Measurements from ENCODE around the gene PDK2.

Gene PDK2

DNA sequence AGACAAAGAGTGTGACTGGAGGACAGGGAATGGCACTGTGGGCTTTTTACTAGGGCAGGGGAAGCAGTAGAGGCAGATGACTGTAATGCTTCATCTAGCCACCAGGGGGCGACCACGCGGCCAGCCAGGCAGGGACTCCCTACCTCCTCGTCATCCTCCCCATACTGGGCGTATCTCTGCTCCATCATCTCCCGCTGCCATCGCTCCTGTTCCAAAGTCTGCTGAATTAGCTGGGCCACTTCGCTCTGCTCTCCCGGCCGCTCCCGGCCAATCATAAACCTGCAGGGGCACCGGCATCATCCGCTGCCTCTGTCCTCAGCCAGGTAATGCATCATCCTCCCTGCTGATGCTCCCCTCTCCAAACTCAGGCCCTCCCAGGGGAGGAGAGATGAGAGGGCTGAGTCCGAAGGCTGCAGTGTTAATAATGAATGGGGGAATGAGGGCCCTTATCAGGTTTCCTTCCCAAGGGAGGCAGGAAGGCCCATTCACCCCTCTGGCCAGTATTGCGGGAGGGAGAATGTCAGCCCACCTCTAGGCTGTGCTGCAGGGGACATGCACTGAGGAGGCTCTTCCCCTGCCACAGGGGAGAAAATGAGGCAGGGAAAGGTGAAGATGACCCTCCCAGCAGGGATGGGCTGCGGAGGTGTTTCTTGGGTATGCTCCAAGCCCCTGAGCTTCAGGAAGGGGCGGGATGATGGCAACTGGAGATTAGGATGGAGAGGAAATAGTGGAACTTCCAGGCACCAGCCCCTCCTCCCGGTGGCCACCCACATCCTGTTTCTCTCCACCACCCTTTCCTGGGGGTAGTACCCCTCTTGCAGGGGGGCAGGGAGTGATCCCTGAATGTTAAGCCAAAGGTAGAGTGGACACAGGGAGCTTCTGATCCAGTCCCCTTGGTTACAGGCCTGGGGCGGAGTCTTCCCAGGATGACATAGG lies 45.1 kb downstream of the PDK2 start:
- no peak for DNase-seq

DNA sequence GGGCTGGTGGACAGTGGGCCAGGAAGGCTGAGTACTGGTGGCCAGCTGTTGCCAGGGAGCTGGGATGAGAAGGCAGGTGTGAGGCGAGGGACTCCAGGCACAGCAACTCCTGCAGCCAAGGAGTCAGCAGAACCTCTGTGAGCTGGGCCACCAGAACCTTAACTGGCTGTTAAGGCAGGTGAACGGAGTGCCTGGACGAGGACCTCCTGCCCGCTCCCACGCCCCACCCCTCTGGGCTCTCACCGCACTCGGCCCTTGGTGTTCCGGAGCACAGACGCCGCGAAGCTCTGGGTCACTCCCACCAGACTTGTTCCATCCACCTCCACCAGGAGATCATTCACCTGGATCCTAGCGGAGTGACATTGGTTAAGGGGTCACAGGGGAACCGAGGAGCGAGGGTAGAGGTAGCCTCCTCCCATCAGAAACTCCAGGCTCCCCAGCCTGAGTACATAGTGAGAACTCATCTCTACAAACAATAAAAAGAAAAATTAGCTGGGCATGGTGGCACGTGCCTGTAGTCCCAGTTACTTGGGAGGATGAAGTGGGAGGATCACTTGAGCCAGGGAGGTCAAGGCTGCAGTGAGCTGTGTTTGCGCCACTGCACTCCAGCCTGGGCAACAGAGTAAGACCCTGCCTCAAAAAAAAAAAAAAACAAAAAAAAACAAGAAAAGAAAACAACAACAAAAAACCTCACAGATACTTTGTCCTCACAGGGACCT lies 46.0 kb downstream of the PDK2 start:
- DNase-seq = no peak

DNA sequence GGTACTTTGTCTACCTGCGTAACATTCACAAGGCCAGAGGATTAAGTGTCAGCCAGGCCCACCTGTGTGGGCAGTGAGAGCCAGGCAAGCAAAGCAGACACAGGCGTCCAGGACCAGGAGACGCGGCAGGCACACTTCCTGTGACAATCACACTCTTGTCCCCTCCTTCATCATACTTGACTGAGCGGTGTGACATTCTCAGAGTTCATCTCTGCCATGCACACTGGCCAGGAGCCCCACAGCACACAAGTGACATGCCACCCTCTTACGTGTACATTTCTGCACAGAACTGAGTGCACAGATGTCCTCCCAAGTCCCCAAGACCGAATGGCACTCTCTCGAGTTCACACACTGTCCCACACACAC lies 46.6 kb downstream of the PDK2 start:
- DNase-seq = no peak

DNA sequence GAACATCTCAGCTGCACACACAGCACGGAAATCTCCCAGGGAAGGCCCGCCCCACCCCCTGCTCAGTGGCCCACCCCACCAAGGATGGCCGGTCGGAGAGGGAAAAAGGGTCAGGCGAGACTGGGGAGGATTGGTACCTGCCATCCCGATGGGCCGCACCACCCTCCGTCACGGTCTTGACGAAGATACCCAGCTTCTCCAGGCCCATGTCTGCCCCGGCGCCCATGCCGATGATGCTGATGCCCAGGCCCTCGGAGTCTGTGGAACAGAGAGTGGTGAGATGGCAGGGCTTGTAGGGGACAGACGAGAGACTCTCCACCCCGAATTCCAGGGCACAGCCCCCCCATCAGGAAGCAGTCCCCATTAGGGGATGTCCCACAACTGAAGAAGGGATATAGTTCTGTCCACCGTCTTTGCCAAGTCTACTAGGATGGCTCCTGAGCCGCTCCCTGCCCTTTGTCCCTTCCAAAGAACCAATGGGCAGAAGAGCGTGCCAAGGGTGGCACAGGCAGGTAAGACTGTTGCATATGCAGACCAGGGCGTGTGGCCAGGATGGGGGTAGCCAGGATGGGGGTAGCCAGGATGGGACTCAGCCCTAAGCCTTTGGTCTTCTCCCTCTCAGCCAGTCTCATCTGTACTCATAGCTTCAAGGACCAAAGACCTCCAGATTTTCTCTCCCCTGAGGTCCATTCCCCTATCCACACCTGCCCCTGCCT lies 48.5 kb downstream of the PDK2 start:
- DNase-seq = no peak

DNA sequence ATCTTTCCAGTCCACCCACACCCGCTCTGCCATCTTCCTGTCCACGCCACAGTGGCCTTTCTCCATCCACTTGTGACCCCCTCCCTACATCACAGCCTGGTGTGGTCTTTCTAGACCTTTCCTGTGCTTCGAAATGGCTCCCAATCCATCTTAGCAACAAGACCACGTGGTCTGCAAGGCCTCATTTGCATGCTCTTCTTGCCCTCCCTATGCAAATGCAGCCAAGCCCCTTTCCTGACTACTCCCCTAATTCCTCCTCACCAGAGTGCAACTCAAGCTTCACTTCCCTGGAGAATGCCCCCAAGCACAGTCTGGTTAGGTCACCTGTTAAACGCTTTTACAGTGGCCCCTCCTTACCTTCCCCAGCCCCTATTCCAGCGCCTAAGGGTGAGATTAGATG lies 49.2 kb downstream of the PDK2 start:
- DNase-seq = no peak

DNA sequence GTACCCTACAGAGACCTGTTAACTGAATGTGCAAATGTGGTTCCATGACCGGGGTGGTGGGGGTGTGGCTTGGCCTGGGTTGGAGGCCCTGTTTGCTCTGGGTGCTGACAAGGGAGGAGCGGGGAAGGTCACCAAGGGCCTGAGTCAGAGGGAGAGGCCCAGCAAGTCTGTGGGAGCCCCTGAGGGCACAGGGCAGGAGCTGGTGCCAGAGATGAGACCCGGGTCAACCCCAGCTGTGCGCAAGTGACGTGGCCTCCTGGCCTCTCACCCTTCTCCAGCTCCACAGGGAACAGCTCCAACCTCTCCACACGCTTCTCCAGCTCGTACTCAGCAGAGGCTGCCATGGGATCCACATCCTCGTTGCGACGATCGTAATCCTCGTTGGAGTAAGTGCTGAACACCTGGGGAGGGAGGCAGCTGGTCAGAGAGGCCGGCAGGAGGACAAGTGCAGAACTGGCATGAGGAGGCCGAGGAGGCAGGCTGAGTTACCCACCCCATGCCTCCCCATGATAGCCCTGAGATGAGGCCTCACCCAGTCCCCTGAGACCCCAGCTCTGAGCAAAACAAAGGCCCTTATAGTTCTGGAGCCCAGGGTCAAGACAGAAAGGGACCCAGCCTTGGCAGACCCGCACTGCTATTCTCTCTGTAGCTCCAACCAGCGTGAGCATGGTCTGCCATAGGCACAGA lies 49.8 kb downstream of the PDK2 start:
- DNase-seq = no peak

DNA sequence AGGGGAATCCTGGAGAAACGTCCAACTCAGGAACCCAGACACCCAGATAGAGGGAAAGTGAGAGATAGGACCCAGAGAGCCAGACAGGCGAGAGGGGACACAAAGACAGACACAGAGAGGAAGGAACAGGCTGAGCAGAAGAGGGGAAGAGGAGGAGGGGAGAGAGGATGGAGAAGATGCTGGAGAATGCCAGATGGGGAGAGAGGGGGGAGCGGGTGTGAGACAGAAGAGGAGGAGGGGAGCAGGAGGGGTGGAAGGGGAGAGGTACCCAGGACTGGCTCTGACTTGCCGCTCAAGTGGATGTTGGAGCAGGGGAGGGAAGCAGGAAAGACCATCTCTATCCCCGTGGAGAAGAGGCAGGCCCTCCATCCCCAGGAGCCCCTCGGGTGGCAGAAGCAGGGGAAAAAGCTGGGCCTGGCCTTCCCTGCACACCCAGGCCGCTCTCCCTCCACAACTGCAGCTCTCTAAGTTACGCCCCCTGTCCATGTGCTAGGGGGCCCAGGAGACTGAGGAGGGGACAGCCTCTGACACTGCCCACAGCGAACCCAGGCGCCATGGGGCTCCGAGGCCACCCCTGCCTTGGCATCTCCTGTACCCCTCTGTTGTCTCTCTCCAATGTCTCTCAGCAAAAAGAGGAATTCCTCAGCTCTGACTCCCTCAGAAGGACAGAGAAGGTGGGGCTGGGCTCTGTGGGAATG lies 50.5 kb downstream of the PDK2 start:
- no peak for DNase-seq

DNA sequence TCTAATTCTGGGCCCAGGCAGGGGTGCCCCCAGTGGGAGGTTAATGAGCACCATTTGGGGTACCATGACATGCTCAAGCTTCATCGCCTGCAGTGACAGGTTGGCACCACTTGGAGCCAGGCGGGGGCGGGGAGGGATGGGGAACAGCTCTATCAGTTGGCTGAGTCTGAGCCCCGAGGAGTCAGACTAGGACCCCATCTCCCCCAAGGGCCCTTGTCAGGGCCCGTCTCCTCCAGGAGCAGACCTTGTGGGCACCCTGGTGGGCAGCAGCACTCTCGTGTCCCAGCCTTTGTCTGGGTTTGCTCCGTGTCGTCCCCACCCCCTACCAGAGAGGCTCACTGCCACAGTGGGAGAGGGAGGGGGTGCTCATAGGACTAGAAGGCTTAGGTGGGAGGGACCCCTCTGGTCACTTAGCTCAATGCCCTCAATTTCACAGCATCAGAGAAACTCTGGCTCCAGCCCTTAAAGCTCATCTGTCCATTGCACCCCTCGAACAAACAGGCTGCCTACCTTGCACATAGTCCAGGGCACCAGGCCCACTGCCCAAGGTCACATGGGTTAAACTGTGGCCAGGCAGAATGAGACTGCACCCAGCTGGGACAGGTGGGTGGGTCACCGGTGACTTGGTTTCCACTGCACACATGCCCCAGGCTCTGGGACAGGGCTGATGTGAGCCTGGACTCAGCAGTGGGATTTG lies 51.2 kb downstream of the PDK2 start:
- DNase-seq = no peak

DNA sequence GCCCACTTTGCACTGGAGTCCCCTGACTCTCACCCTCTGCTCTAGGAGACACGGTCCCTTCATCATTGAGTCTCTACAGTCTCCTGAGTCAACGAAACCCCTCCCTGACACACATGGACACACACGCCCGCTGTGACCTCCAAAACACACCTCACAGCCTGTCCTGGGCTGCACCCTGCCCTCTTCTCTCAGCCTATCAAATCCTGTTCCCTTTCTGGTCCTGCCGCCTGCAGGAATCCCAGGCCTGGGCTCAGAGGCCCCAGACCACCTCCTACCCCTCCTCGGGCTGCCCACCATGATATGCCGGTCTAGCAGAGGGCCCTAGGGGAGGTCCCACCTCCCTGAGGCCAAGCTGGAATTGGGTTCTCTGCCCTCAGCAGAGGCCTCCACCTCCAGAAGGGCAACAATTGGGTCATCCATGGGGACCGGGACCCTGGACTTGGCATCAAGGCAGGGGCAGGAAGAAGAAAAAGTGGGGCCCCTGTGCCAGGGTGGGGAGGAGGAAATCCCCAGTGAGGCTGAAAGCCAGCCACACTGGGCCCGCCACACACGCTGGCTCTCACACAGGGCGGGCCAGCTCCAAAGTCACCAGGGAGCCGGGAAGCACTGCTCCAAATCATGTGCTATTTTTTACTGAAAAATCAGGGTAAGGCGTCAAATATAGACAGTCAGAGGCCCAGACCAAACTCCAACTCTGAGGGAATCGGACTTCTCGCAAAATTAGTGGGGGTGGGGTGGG lies 51.9 kb downstream of the PDK2 start:
- no peak for DNase-seq

DNA sequence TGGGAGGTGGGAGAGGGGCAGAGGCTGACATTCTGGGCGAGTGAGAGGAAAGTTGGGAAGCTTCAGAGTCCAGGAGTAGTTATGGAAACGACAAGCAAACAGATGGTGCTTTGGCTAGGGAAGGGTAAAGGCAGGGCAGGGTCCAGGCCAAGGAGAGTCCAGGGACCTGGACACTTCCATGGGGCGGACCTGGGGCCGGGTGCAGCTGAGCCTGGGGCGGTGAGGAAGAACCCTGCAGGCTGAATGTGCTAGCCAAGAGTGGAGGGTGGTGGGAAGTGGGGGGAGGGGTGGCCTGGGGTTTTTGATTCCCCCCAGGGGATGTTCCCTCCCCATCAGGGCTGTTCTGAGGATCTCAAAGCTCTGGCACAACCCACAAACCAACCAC lies 52.7 kb downstream of the PDK2 start:
- DNase-seq = no peak

DNA sequence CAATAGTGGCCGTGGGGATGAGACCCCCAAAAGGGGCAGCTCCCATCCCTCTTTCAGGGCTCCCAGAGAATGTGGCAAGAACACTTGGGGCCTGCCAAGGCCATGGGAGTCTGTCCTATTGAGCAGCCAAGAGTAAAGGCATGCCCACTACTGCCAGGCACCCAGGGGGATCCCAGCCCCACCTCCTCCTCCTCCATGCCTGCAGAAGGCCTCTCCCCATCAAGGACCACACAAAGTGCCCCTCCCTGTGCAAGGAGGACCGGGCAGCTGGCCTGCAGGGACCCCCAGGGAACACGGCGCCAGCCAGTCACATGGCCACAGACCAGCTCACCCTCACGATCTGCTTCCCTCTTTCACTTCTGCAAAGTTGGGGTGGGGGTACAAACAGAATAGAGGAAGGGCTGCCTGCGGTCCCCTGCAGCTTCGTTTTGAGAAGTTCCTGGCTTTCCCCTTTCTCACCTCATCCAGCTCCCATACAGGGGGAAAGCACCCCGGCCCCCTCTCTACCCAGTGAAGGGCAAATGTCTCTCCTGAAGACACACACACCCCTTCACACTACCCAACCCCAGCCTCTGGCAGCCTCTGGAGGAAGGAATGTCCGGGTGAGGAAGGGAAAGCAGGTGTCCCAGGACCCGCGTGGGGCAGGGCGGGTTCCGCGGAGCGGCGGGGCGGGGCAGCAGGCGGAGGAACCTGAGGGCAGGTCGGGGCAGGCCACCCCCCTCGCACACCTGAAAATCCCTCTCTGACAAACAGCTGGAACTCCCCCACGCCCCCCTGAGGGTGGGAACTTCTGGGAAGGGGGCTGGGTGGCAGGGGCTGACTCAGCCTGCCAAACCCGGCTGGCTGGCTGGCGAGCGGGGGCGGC lies 53.3 kb downstream of the PDK2 start:
- DNase-seq = no peak

DNA sequence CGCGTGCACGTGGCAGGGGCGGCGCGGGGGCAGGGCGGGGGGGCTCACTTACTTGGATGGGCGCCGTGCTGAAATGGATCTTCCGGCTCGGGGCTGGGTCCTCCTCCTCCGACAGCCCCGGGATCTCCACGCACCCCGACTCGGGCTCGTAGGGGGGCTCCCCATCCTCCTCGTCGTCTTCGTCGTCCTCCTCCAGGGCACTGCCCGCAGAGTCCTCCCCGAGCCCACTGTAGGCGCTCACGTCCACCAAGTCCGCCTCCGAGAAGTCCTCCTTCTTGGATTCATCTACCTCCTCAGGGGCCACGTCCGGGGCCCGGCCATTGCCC lies 53.9 kb downstream of the PDK2 start:
- DNase-seq = no peak

DNA sequence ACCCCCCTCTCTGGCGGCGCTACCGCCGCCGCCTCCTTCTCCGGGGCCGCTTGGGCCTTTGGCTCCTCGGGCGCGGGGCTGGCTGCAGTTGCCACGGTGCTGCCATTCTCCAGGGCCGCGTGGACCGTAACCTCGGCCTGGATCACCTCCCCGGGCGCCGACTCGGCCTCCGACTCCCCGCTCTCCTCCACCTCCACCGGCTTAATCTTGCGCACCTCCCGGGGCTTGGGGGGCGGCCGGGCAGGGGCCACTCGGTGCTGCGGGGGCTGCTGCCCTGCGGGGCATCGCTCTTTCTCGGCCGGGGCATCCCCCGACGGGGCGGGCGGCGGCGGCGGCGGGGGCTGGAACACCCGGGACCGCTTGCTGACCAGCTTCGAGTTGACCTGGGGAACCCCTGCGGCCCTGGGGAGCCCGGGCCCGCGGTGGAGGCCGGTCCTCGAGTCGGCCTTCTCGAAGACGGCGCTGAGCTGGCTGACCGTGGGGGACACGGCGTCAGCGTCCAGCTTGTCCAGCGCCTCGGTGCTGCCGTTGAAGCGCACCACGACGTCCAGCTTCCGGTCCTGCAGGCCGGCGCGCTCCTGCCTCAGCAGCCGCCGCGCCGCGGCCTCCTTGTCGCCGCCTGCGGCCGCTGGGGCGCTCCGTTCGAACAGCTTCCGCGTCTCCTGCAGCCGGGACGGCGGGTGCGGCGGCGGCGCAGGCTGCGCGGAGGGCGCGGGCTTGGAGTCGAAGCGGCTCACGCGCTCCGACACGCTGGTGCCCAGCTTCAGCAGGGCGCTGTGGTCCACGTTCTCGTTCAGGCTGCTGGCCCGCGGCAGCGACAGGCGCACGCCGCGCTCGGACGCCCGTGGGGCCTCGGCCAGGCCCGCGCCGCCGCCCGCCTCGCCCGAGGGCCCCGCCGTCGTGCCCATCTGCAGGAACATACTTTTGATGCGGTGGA lies 54.5 kb downstream of the PDK2 start:
- DNase-seq = no peak

DNA sequence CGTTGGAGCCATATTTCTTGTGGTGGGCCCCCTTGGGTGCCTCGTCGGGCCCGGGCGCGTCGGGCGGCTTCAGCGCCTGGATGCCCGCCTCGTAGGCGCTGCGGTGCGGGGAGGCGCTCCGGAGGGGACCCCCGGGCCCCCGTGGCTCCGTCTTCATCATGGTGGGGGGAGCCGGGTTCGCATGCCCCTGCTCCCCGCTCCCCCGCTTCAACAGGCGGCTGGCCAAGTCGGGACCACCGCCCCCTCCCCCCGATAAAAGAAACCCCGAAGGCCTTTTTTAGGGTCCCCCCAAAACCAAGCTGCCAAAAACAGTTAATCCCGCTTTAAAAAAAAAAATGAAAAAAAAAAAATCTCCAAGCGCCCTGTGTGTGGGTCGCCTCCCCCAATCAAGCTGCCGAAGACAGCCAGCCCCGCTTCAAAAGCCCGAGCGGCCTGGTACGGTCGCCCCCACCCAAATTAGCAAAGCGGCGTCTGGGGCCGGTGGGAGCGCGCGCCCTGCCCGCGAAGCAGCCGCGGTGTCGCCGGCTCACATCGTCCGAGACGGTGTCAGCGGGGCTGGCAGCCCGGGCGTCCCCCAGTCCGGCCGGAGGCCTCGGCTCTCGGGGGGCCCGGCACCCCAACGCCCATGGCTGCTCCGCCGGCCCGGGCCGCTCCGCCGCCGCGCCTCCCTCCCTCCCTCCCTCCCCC lies 55.3 kb downstream of the PDK2 start, which contains the start of gene PPP1R9B:
TSS of gene PPP1R9B (minus strand) at position 324 of the 687 bp plus-strand sequence. CDS start at position 160, 164 bp downstream.
- DNase-seq = no peak

DNA sequence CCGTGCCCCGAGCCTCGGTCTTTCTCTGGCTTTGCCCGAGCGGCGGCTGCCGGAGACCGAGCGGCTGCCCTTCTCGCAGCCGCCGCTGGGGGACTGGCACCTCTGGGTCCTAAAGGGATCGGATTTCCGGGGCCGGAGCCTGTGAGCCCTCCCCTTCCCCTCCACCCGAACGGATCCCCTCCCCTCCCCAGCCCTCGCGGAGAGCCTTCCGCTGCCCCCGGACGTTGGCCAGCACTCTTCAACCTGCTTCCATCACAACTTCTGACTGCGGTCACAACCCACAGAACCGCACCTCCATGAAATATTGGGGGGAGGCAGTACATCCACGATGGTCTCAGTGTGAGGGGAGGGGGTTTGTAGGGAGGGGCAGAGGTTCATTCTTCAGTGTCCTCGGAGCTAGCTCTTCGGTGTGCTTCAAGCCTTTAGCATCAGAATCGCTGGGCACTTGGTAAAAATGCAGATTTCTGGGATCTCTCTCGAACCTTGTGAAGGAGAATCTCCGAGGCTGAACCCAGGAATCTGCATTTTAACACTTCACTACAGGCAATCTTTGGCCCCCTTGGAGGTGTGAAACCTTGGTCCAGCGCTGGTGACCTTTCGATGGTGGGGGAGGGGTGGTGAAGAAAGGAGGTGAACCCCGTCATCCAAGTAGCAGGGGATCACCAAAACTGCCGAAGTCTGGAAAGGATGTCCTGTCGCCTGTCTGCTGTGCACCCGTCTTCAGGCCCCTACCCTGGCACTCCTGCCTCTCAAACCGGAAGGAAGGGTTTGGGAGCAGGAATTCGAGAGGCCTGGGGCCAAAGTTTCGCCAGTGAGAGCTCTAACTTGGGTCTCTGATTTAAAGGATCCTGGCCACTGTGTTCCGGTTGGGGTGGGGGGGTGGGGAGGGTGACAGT lies 56.1 kb downstream of the PDK2 start:
- DNase-seq = no peak

DNA sequence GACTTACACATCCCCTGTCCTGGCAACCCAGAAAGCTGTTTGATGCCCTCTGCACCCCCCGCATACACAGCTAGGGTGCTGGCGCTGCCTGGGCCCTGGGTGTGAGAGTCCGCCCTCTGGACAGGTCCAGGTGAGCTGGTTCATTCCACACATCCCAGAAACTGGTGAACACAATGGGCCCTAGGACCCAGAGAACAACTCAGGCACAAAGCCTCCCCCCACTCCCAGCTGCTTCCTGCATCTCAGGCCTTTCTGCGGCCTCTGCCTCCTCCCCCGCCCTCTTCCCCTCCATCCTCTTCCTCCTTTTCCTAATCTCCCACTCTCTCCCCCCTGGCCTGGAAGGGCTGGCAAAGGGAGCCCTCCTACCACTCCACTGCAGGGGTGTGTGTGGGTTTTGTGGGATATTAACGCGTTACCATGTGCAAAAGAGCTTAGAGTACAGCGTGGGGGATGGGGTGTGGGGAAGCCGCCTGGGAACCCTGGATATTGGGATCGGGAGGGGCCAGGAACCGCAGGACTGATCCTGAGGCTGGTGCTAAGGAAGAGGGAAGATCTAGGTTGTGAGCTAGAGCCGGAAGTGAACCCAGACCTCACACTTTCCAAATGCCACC lies 56.9 kb downstream of the PDK2 start:
- DNase-seq = no peak

DNA sequence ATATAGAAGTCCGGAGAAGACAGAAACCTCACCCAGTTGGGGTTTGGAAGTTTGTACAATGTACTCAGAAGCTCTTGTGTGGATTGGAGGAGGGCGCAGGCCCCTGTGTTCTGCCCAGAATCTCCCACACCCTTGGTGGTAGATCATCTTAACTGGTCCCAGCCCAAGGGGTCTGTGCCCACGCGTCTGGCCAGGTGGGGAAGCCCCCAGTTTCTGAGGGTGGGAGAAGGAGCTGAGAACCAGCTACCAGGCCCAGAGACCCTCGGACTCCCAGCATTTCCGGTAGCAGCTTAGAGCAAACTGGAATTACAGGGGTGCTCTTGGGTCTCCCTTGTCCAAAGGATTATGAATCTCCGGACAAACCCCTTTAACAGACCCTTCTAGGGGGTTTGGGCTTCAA lies 57.6 kb downstream of the PDK2 start:
- DNase-seq = no peak

Measured in cortex of kidney (tissue), 1 donor.